GM21390 (cell line): ENCODE data around the gene ARHGAP45.

Experiments used
- ATAC-seq: cut with Tn5 transposase; IDR thresholded peaks from one replicate; pipeline ENCODE4 v1.9.1; 2021; ENCODE audit not compliant: unreplicated experiment

Gene ARHGAP45

GRCh38 chr19:1054102-1055027 is 12.6 kb upstream of the ARHGAP45 start:
- no peak for ATAC-seq

DNA sequence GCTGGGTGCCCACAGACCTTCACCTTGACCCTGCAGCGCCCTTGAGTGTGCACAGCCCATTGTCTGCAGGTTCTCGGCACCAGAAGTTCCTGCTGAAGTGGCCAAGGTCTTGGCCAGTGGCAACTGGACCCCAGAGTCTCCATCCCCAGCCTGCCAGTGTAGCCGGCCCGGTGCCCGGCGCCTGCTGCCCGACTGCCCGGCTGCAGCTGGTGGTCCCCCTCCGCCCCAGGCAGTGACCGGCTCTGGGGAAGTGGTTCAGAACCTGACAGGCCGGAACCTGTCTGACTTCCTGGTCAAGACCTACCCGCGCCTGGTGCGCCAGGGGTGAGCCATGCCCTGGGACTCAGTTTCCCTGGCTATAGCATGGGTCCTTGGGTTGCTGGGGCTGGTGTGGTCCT is 11.9 kb upstream of the ARHGAP45 start:
- ATAC-seq: no peak

DNA sequence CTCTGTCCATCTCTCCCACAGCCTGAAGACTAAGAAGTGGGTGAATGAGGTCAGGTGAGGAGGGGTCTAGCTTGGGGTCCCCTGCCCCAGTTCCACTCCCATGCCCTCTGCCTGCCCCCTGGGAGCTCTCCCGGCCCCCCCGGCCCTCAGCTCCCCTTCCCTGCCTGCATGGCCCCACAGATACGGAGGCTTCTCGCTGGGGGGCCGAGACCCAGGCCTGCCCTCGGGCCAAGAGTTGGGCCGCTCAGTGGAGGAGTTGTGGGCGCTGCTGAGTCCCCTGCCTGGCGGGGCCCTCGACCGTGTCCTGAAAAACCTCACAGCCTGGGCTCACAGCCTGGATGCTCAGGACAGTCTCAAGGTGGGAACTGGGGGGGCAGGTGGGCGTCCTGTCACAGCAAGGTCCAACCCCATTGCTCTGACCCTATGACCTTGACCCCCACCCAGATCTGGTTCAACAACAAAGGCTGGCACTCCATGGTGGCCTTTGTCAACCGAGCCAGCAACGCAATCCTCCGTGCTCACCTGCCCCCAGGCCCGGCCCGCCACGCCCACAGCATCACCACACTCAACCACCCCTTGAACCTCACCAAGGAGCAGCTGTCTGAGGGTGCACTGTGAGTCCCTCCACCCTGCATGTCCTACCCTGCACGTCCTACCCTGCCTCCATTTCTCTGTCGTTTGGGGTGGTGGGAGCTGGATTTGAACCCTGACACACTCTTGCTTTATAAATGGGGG is 10.9 kb upstream of the ARHGAP45 start:
- ATAC-seq: no peak

GRCh38 chr19:1057176-1057855 is 9.7 kb upstream of the ARHGAP45 start:
- no peak for ATAC-seq

DNA sequence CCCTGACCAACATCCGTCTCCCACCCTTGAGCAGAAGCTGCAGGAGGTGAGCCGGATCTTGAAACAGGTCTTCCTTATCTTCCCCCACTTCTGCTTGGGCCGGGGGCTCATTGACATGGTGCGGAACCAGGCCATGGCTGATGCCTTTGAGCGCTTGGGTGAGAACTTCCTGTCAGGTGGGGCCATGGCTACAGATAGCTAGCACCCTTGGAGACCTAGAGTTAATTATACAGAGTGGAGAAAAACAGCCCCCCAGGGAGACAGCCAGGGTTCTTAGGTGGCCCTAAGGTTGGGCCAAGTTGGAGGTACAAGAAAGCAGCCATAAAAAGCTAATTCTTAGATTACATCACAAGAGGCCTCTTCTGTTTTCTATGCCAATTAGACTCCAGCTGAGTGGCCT is 8.9 kb upstream of the ARHGAP45 start:
- no peak for ATAC-seq

- ATAC-seq: no peak
Measured at GRCh38 chr19:1060689-1061088, 6.3 kb upstream of the ARHGAP45 start.

DNA sequence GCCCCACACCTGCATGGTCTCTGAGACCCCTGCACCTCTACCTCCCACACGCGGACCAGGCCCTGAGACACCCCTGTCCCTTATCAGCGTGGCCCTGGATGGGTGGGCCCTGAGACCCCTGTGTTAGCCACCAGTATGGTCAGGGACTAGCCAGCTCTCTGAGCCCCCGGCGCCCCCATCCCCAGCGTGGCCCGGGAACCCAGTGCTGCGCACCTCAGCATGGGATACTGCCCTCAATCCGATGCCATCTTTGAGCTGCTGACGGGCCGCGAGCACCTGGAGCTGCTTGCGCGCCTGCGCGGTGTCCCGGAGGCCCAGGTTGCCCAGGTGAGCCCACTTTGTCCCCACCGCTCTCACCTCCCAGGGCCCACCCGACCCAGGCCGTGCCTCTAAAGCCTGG is 5.0 kb upstream of the ARHGAP45 start:
- no peak for ATAC-seq

GRCh38 chr19:1062387-1063029 is 4.5 kb upstream of the ARHGAP45 start:
- no peak for ATAC-seq

DNA sequence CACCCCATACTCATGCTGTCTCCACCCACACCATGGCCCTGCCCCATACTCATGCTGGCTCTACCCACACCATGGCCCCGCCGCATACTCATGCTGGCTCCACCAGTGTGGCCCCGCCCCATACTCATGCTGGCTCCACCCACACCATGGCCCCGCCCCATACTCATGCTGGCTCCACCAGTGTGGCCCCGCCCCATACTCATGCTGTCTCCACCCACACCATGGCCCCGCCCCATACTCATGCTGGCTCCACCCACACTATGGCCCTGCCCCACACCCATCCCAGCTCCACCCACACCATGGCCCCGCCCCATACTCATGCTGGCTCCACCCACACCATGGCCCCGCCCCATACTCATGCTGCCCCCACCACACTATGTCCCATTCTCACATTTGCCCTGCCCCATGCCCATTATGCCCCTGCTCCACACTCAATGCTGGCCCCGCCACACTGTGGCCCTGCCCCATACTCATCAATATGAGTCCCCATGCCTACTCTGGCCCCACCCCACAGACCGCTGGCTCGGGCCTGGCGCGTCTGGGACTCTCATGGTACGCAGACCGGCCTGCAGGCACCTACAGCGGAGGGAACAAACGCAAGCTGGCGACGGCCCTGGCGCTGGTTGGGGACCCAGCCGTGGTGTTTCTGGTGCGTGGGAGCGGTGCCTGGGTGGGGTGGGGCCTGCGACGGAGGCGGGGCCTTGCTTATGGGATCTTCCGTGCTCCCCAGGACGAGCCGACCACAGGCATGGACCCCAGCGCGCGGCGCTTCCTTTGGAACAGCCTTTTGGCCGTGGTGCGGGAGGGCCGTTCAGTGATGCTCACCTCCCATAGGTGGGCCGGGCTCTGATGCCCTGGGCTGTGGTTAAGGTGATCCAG is 3.7 kb upstream of the ARHGAP45 start:
- ATAC-seq: no peak

DNA sequence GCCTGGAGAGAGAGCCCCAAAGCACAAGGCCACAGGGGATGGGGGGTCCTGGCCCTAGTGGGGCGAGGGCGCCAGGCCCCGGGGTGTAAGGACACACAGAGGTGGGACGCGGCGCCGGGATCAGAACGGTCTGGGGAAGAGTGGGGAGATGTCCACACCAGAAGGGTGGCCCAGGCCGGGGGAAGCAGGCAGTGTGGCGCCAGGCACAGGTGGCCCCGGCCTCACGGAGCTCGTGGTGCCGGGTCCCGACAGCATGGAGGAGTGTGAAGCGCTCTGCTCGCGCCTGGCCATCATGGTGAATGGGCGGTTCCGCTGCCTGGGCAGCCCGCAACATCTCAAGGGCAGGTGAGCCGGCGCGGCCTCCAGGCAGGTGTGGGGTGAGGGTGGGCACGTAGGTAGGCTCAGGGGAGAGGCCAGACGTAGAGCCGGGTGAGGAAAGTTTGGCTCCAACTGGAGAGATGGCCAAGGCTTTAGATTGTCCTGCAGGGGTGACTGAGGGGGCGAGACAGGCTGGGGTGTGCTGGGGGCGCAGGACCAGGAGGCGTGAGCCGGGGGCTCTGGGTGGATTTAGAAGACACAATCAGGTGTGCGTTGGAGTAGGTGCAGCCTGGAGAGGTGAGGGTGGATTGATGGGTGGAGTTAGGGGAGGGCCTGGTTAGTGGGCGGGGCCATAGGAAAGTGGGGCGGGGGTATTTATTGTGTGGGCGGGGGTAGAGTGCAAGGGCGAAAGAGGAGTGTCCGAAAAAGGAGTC is 2.9 kb upstream of the ARHGAP45 start:
- ATAC-seq: no peak

DNA sequence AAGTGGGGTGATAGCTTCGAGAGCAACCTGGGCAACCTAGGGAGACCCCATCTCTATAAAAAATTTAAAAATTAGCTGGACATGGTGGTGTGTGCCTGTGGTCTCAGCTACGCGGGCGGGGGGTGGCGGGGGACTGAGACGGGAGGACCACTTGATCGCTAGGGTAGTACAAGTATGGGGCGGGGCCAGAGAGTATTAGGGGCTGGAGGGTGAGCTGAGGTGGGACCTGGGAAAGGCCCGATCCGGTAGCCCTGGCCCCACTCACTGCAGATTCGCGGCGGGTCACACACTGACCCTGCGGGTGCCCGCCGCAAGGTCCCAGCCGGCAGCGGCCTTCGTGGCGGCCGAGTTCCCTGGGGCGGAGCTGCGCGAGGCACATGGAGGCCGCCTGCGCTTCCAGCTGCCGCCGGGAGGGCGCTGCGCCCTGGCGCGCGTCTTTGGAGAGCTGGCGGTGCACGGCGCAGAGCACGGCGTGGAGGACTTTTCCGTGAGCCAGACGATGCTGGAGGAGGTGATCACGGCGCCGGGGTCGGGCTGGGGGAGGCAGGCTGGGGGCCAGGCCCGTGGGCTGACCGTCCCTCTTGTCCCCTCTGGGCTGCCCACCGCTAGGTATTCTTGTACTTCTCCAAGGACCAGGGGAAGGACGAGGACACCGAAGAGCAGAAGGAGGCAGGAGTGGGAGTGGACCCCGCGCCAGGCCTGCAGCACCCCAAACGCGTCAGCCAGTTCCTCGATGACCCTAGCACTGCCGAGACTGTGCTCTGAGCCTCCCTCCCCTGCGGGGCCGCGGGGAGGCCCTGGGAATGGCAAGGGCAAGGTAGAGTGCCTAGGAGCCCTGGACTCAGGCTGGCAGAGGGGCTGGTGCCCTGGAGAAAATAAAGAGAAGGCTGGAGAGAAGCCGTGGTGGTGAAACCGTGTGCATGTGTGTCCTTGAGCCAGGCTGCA is 2.0 kb upstream of the ARHGAP45 start:
- ATAC-seq: no peak

DNA sequence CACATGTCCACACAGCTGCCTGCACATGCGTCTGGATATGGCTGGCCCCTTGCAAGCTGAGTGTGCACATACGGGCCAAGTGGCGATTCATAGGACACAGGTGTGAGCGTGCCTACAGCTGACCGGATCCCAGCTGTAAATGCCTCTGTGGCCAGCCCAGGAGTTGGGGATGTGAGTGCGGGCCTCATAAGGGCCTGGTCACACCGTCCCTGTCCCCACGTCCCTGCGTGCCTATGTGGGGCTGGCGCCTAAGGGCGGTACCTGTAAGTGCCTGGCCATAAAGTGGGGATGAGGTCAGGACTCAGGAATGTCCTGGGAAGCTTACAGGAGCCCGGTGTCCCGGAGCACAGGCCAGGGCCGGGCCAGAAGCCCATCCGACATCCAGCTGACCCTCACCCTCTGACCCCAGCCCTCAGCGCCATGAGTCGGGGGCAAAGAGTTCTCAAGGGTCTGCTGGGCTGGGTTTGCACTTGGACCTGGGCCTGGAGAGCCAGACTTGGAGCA is 1.3 kb upstream of the ARHGAP45 start:
- ATAC-seq: no peak

DNA sequence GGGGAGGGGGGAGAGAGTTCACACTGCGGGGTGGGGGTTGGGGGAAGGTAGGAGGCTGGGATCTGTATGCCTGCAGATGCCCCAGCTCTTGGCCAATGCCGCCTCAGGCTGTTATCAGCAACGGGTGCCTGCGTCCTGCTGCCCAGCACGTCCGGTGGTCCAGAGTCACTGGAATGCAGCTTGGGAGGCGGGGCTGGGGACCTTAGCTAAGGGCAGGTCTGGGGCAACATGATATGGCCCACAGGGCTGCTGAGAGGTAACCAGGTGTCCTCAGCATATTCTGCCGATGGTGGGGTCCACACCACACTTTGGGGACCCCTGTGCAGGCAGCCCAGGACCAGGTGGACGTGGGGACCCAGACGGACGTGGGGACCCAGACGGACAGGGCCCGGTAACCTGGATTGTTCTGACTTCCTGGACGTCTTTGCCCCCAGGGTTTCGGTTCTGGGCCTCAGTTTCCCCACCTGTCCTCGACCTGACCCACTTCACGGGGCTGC is 668 bp upstream of the ARHGAP45 start:
- no peak for ATAC-seq

DNA sequence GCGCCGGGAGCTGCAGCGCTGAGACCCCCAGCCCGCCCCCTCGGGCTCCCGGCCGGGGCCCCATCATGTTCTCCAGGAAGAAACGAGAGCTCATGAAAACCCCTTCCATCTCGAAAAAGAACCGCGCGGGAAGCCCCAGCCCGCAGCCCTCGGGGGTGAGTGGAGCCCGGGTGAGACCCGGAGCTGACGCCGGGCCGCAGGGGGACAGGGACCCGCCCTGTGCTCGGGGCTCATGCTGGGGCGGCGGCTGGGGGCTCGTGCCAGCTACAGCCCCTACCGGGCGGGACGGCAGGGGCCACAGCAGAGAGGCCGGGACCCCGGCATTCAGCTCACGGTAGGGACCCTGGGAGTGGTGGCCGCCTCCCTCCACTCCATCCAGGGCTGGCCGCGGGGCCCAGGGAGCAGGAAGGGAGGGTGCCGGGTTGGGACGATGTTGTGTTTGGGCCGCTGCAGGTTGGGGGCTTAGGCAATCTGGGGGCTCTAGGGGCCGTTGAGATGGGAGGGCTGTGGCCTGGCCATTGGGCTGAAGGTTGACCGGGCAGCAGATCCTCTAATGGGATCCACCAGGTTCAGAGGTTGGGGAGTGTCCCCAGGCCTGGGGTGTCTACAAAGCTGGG is 482 bp downstream of the ARHGAP45 start:
- ATAC-seq: no peak

GRCh38 chr19:1068009-1069001 is 1.3 kb downstream of the ARHGAP45 start:
- ATAC-seq: no peak

DNA sequence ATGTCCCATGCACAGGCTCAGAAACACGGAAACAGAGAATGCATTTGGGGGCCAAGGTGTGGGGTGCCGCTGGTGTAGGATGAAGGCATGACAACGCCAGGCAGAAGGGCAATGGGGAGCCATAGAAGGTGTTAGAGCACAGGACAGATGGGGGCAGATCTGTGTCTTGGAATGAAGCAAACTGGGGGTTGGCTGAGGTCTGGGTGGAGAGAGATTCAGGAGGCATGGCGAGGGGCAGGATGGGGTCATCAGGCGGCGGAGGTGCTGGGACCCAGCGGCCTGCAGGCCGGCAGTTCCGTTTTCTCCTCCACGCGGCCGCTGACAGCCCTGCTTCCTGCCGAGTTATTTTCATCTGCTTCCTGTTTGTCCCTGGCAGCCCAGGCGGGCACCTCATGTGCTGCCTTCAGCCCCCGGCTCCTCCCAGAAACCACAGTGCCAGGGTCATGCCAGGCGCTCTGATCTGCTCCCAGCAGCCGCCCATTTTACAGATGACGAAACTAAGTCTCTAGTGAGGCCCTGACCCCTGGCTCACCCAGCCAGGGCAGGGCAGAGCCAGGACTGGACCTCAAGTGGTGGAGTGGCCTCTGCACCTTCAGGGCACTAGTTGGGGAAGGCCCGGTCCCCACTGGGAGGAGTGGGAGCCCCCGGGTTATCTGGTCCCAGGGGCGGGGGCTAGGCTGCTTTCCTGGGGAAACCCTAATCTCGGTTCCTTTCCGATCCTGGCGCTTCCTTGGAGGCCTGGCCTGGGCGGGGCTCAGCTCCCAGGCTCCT is 2.2 kb downstream of the ARHGAP45 start:
- no peak for ATAC-seq
